ENCODE results near the gene PNMA6E. TPM values are rescaled to one million over a fixed set of nuclear protein-coding genes. Genes with fewer than 3 reads are reported as not detected.

PNMA6E gene
- total RNA-seq, 1 experiment from 2014 or later, result not detected

DNA sequence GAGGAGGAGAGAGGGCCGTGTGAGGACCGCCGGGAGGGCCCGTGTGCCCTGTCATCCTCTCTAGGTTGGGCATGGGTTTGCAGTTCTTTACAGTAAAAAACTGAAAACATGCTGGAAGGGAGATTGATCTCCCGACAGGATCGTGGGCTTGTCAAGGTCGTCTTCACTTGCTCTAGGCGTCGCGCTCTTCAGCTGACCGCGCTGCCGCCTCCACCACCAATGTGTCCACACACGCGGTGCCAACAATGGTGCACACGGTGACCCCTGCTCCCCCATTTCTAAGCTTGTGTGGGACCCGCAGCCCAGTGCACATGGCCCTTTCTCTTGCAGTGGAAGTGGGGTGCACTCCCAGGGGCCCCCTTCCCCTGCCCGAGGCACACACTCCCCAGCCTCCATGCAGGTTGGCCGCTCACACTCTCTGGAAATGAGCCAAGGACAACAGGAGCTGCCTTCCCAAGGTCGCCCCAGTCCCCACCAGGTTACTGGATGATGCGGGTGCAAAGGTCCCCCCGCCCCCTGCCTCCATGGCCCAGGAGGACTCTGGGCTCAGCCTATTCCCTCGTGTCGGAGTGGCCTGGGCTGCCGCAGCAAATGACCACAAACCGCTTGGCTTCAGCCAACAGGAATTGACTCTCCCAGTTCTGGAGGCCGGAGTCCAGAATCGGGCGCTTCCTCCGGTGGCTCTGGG, 8.4 kb upstream of the PNMA6E start:
- Histone ChIP-seq H3K4me1 (no peaks in the 10 kb centered on the region), H3K36me3 (ENCODE audit: control insufficient read depth, insufficient read depth, low read length) (no peaks in the 10 kb centered on the region), H3K9me3 (no peaks in the 10 kb centered on the region), H3K4me3 (ENCODE audit: low read depth, low read length) (no peak overlapping the region), H3K27me3 (replicated peaks; ENCODE audit: control insufficient read depth, insufficient read depth, low read length) (no peaks in the 10 kb centered on the region)
- BruUV-seq (replicated peaks), result no TSS peak
- Mint-ChIP-seq H3K27me3 (ENCODE audit: insufficient read depth, unreplicated experiment) (peaks cover 7% of the 10 kb centered on the region), H3K27ac (ENCODE audit: unreplicated experiment) (no peak overlapping the region), H3K4me3 (ENCODE audit: unreplicated experiment) (no peak overlapping the region), H3K4me1 (ENCODE audit: low read depth, unreplicated experiment) (no peaks in the 10 kb centered on the region), H3K36me3 (ENCODE audit: insufficient read depth, unreplicated experiment) (no peaks in the 10 kb centered on the region), H3K9me3 (ENCODE audit: unreplicated experiment) (no peaks in the 10 kb centered on the region)
- TF ChIP-seq, protein P1, sequence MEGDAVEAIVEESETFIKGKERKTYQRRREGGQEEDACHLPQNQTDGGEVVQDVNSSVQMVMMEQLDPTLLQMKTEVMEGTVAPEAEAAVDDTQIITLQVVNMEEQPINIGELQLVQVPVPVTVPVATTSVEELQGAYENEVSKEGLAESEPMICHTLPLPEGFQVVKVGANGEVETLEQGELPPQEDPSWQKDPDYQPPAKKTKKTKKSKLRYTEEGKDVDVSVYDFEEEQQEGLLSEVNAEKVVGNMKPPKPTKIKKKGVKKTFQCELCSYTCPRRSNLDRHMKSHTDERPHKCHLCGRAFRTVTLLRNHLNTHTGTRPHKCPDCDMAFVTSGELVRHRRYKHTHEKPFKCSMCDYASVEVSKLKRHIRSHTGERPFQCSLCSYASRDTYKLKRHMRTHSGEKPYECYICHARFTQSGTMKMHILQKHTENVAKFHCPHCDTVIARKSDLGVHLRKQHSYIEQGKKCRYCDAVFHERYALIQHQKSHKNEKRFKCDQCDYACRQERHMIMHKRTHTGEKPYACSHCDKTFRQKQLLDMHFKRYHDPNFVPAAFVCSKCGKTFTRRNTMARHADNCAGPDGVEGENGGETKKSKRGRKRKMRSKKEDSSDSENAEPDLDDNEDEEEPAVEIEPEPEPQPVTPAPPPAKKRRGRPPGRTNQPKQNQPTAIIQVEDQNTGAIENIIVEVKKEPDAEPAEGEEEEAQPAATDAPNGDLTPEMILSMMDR (IDR thresholded peaks at IDR 0.05; ENCODE audit: insufficient read depth in 1 of 2, low read depth in 1 of 2, low read length in 1 of 2, severe bottlenecking in 1 of 2, unreplicated experiment in 1 of 2), result no peak
- CTCF ChIA-PET, result no interaction called here
- no peak for DNase-seq
- POLR2A ChIA-PET, result no interaction called here
- intact Hi-C loops (cut with micrococcal nuclease; ENCODE audit: unreplicated experiment), result no loop called here

DNA sequence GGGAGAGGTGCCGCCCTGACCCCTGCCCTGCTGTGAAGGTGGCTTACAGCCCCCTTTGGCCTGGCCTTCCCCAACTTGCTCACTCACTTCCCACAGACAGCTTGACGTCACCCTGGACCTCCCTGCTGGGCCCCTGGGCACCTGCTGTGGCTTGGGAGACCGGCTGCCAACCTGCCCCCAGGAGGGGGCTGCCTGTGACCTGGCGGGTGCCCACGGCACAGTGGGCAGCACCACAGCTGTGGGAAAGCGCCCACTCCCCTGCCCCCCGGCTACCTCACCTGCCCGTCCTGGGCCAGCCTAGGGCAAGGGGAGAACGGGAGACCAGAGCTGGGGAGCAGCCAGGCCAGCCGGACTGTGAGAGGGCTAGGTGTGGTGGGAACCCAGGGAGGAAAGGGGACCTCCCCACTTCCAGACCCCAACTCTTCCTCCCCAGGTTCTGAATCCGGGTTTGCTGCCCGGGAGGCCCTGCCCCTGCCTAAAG, 7.8 kb upstream of the PNMA6E start:
- TF ChIP-seq, protein P1 (IDR thresholded peaks at IDR 0.05; ENCODE audit: insufficient read depth in 1 of 2, low read depth in 1 of 2, low read length in 1 of 2, severe bottlenecking in 1 of 2, unreplicated experiment in 1 of 2), result no peak
- H3K27me3 ChIP-seq (replicated peaks; ENCODE audit: control insufficient read depth, insufficient read depth, low read length), result no peaks in the 10 kb centered on the region
- POLR2A ChIA-PET, result no interaction called here
- H3K27ac Mint-ChIP-seq (ENCODE audit: unreplicated experiment), result no peak overlapping the region
- no peaks in the 10 kb centered on the region for H3K4me1 Mint-ChIP-seq (ENCODE audit: low read depth, unreplicated experiment)
- H3K36me3 ChIP-seq (ENCODE audit: control insufficient read depth, insufficient read depth, low read length), result no peaks in the 10 kb centered on the region
- H3K36me3 Mint-ChIP-seq (ENCODE audit: insufficient read depth, unreplicated experiment), result no peaks in the 10 kb centered on the region
- CTCF ChIA-PET, result no interaction called here
- H3K4me3 Mint-ChIP-seq (ENCODE audit: unreplicated experiment), result no peak overlapping the region
- intact Hi-C loops (cut with micrococcal nuclease; ENCODE audit: unreplicated experiment), result no loop called here
- no peak overlapping the region for H3K4me3 ChIP-seq (ENCODE audit: low read depth, low read length)
- no peaks in the 10 kb centered on the region for H3K9me3 Mint-ChIP-seq (ENCODE audit: unreplicated experiment)
- no peaks in the 10 kb centered on the region for H3K4me1 ChIP-seq
- H3K9me3 ChIP-seq, result no peaks in the 10 kb centered on the region
- no peak for DNase-seq
- peaks cover 7% of the 10 kb centered on the region for H3K27me3 Mint-ChIP-seq (ENCODE audit: insufficient read depth, unreplicated experiment)
- no TSS peak for BruUV-seq (replicated peaks)

DNA sequence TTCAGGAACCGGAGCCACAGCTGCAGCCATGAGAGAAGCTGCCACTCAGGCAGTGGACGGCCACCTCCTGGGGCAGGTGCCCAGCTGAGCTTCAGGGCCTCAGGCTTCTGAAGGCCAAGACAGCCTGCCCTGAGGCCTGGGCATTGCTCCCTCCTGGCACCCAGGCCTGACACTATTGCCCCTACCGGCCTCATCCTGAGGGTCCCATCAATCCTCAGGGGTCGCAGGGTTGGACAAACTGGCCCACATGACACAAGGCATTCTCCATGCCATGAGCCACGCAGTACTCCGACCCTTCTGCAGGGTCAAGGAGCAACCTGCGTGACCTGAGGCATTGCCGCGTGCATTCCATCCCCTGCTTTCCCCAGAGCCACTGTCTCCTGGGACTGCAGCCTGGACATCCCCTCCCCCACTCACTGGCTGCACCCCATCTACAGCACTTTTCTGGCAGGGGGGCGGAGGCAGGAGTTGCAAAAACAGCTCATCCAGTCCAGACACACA, 7.1 kb upstream of the PNMA6E start:
- H3K4me1 ChIP-seq, result no peaks in the 10 kb centered on the region
- ChIA-PET CTCF (no interaction called here), POLR2A (no interaction called here)
- H3K4me1 Mint-ChIP-seq (ENCODE audit: low read depth, unreplicated experiment), result no peaks in the 10 kb centered on the region
- no peaks in the 10 kb centered on the region for H3K36me3 Mint-ChIP-seq (ENCODE audit: insufficient read depth, unreplicated experiment)
- no peaks in the 10 kb centered on the region for H3K27me3 ChIP-seq (replicated peaks; ENCODE audit: control insufficient read depth, insufficient read depth, low read length)
- no peak overlapping the region for H3K4me3 ChIP-seq (ENCODE audit: low read depth, low read length)
- no peaks in the 10 kb centered on the region for H3K9me3 Mint-ChIP-seq (ENCODE audit: unreplicated experiment)
- H3K4me3 Mint-ChIP-seq (ENCODE audit: unreplicated experiment), result no peak overlapping the region
- intact Hi-C loops (cut with micrococcal nuclease; ENCODE audit: unreplicated experiment), result no loop called here
- peaks cover 8% of the 10 kb centered on the region for H3K27me3 Mint-ChIP-seq (ENCODE audit: insufficient read depth, unreplicated experiment)
- no peaks in the 10 kb centered on the region for H3K36me3 ChIP-seq (ENCODE audit: control insufficient read depth, insufficient read depth, low read length)
- no TSS peak for BruUV-seq (replicated peaks)
- TF ChIP-seq, protein P1 (IDR thresholded peaks at IDR 0.05; ENCODE audit: insufficient read depth in 1 of 2, low read depth in 1 of 2, low read length in 1 of 2, severe bottlenecking in 1 of 2, unreplicated experiment in 1 of 2), result no peak
- H3K9me3 ChIP-seq, result no peaks in the 10 kb centered on the region
- no peak overlapping the region for H3K27ac Mint-ChIP-seq (ENCODE audit: unreplicated experiment)
- no peak for DNase-seq

All from Caco-2 (cell line).